Measurements from ENCODE around the gene ARHGAP15.

Gene ARHGAP15

GRCh38 chr2:143401861-143402260 is 272.6 kb downstream of the ARHGAP15 start:
- DNase-seq (ENCODE audit: low spot score): no peak

GRCh38 chr2:143402451-143402850 is 273.2 kb downstream of the ARHGAP15 start:
- DNase-seq (ENCODE audit: low spot score): no peak

GRCh38 chr2:143410082-143410897 is 281.1 kb downstream of the ARHGAP15 start:
- no peak for DNase-seq (ENCODE audit: low spot score)

- no peak for DNase-seq (ENCODE audit: low spot score)
These were observed 286.4 kb downstream of the ARHGAP15 start for GRCh38 chr2:143415571-143415970.

GRCh38 chr2:143417428-143417827 is 288.2 kb downstream of the ARHGAP15 start:
- DNase-seq (ENCODE audit: low spot score): no peak

- no peak for DNase-seq (ENCODE audit: low spot score)
These were observed 291.1 kb downstream of the ARHGAP15 start for GRCh38 chr2:143420313-143420712.

- DNase-seq (ENCODE audit: low spot score): no peak
These were observed 293.5 kb downstream of the ARHGAP15 start for GRCh38 chr2:143422681-143423080.

- DNase-seq (ENCODE audit: low spot score): no peak
These were observed 296.7 kb downstream of the ARHGAP15 start for GRCh38 chr2:143425896-143426295.

GRCh38 chr2:143426296-143426695 is 297.1 kb downstream of the ARHGAP15 start:
- peak; percentile 71 for DNase-seq (ENCODE audit: low spot score)

- peak; percentile 72 for DNase-seq (ENCODE audit: low spot score)
These were observed 299.5 kb downstream of the ARHGAP15 start for GRCh38 chr2:143428700-143429099.

GRCh38 chr2:143429932-143430679 is 300.9 kb downstream of the ARHGAP15 start:
- DNase-seq (ENCODE audit: low spot score): no peak

GRCh38 chr2:143431316-143431715 is 302.1 kb downstream of the ARHGAP15 start:
- no peak for DNase-seq (ENCODE audit: low spot score)

GRCh38 chr2:143433251-143433650 is 304.0 kb downstream of the ARHGAP15 start:
- DNase-seq (ENCODE audit: low spot score): no peak

- no peak for DNase-seq (ENCODE audit: low spot score)
These were observed 304.6 kb downstream of the ARHGAP15 start for GRCh38 chr2:143433840-143434239.

GRCh38 chr2:143434445-143434844 is 305.2 kb downstream of the ARHGAP15 start:
- no peak for DNase-seq (ENCODE audit: low spot score)

GRCh38 chr2:143435131-143435530 is 305.9 kb downstream of the ARHGAP15 start:
- no peak for DNase-seq (ENCODE audit: low spot score)

- DNase-seq (ENCODE audit: low spot score): peak; percentile 17
These were observed 307.7 kb downstream of the ARHGAP15 start for GRCh38 chr2:143436951-143437350.

- no peak for DNase-seq (ENCODE audit: low spot score)
These were observed 311.3 kb downstream of the ARHGAP15 start for GRCh38 chr2:143440411-143441012.

GRCh38 chr2:143442193-143442592 is 313.0 kb downstream of the ARHGAP15 start:
- DNase-seq (ENCODE audit: low spot score): no peak

- peak; percentile 60 for DNase-seq (ENCODE audit: low spot score)
These were observed 322.5 kb downstream of the ARHGAP15 start for GRCh38 chr2:143451642-143452281.

- DNase-seq (ENCODE audit: low spot score): no peak
These were observed 323.7 kb downstream of the ARHGAP15 start for GRCh38 chr2:143452817-143453451.

- no peak for DNase-seq (ENCODE audit: low spot score)
These were observed 324.8 kb downstream of the ARHGAP15 start for GRCh38 chr2:143453981-143454511.

Data from kidney tubule cell (primary cell).